GM21529 (cell line): ENCODE measurements around the gene TMEM63A.
A peak's percentile ranks its signal among the peaks of the same experiment; 100 is the strongest.

Experiments used
- ATAC-seq: cut with Tn5 transposase; IDR thresholded peaks from one replicate; pipeline ENCODE4 v1.9.1; 2021; ENCODE audit not compliant: unreplicated experiment

TMEM63A gene

DNA sequence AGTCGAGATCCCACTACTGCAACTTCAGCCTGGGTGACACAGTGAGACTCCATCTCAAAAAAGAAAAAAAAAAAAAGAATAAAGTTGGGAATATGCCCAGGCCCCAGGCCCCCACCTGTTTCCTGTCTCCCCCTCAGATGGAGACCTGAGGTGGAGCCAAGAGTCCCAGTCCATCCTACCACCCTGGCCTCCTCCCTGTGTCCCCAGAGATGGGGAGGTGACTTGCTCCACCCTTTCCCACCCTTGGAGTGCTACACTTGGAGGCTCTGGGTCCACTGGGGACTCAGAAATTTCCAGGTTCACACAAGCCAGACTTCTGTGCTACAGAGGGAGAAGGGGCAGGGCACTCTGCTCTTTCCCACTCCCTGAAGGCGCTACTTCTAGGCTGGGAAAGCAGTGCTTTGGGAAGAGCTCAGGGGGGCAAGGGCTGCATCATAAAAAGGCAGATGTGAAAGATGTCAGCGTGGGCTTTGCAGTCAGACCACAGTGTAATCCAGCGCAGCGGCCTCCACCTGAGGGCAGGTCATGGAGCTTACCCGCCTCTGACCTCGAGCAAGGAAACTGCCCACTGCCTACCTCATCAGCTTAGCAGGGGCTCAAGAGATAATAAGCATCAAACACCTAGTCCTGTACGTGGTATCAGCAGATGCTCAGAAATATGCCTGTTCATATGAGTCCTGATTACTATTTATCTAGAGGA lies 13.4 kb downstream of the TMEM63A start:
- ATAC-seq: no peak

GRCh38 chr1:225866981-225867380 lies 15.2 kb downstream of the TMEM63A start:
- ATAC-seq: no peak

DNA sequence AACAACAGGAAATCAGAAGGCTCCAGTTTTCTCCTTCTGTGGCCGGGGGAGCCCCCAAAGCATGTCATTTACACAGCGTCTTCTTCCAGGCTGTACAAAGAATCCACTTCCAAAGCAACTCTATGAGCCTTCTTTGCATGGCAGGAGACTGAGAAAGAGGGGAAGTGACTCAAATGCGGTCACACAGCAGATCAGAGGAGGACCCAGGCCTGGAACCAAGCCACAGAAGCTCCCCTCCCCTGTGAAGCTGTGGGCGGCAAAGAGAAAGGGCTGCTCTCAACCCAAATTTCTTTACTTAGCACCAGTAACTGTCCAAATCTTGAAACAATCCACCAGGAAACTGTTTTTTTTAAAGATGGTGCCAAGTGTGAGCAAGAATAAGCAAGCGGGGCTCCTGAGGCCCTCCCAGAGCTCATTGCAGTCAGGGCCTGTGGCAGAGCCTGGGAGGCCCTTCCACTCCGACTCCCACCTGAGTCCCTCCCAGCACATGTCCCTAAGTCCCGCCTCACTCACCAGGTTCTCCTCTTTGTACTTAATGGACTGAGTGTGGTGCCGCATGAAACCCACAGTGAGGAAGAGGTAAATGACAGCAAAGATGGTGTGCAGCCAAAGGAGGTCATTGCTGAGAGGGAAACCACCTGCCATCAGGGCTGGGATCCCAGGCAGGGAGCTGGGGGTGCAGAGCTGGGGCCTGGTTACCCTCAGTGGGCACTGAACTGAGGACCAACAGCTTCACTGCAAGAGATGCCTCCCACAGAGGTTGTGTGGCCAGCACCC lies 15.9 kb downstream of the TMEM63A start:
- peak; percentile 75 for ATAC-seq

GRCh38 chr1:225865514-225865913 lies 16.7 kb downstream of the TMEM63A start:
- ATAC-seq: no peak

DNA sequence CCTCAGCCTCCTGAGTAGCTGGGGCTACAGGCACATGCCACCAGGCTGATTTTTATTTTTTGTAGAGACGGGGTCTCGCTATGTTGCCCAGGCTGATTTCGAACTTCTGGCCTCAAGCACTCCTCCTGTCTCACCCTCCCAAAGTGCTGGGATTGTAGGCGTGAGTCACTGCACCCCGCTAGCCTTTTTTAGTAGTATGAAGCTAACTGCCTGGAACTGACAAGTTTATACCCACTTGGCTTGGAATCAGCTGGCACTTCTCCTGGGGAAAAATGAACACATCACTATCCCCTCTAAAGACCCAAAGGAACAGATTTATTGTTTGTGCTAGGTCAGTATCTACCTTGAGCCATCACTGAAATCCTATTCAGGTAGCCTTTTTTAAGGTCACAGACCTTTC lies 19.0 kb downstream of the TMEM63A start:
- no peak for ATAC-seq

DNA sequence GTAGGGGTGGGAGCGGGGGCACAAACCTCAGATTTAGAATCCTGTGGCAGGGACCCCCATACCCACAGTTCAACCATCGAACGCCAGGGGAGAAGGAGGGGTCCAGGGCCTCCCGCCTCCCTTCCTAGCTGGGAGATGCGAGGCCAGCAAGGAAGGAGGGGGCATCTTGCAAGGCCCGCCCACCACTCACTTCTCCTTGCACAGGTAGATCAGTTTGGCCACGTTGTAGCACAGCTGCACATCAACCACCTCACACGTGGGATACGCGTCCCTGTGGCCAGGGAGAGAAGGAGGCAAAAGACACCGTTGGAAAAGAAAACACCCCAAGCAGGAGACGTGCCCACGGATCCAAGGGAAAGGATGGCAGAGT lies 19.6 kb downstream of the TMEM63A start:
- ATAC-seq: no peak

DNA sequence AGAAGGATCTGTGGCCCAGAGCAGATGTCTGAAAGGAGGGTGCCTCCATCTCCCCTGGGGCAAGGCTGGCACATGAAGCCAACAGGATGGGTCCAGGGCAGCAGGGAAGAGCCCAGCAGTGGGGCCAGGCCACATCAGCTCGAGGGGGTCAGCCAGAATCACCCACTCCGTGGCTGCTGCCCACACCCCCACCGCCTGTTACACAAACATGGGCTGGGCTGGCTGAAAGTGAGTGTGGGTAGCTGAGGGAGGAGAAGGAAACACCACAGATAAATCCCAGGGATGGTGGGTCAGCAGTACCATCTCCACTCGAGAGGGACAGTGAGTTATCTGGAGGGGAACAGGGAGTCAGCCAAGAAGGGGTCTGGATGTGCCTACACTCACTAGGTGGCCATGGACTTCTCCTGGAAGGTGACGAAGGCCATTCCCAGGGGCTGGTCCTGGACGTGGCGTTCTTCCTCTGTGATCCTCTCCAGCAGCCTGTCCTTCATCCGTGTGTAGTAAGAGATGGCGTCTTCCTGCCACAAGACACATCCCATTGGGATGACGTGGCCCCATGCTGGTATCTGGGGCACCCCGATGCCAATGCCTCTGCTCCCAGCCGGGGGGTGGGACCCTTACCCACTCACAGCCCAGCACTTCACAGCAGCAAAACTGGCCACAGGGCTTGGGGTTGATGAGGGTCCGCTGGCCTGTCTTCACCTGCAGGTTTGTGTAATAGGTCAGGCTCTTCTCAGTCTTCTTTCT lies 20.2 kb downstream of the TMEM63A start:
- ATAC-seq: no peak

GRCh38 chr1:225860876-225861441 lies 21.2 kb downstream of the TMEM63A start:
- no peak for ATAC-seq

- no peak for ATAC-seq
Measured at GRCh38 chr1:225860107-225860506, 22.1 kb downstream of the TMEM63A start.

DNA sequence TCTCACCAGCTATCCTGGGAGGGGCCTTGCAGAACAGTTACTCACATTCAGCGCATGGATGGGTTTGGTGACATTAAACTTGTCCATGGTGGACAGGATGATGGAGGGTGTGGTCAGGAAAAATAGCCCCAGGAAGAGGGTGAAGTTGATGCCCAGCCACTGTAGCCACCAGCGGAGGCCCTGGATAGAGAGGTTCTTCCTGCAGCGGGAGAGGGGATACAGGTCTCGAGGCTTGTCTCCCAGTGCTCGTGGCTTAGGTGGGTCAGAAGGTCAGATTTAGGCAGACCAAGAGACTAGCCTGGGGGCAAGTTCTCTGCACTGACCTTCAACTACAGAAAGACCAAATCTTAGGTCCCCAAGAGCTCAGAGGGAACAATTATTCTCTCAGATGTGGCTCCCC lies 23.0 kb downstream of the TMEM63A start:
- no peak for ATAC-seq

DNA sequence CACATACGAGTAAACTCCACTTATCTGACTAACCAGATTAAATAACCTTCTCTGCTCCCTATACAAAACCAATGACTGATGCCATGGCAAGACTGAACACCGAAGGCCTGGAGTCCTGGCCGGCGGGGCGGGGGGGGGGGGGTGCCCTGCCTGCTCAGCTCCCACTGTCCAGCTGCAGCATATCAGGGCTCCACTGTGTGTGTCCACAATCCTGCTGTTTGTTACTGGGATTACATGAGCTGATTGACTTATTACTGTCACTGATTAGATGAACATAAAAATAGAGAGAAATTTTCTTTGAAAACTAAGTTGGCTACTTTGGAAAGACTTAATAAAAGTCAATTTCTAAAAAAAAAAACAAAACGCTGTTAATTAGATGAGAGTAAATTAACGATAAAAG lies 24.9 kb downstream of the TMEM63A start:
- no peak for ATAC-seq

DNA sequence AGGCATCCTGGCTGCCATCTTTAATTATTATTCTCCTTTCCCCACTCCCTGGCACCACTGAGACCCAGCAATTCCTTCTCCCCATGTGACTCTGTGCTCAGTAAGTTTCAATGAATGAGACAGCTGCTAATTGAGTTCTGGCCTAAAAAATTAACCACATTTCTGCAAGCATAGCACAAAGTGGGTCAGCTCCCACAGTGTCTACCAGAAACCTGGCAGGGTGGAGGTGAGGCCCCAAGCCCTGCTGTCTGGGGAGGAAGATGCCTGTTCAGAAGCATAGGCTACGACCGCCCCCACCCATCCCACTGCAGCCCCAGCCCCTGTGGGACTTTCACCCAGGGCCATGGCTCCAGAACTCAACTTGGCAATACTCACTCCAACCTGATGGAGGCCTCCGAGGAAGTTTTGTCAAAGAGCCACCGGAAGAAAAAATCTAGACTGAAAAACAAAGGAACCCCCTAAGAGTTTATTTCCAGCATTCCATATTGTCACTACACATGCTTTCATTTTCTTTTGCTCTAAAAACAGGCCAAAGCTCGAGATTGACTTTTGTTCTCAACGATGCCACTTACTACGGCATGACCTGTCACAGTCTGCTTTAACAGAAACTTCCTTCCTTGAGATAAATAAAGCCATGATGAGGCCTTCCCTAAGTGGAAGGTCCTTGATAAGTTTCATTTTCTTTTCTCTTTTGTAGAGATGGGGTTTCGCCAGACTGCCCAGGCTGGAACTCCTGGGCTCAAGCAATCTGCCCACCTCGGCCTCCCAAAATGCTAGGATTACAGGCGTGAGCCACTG lies 26.5 kb downstream of the TMEM63A start:
- ATAC-seq: no peak

DNA sequence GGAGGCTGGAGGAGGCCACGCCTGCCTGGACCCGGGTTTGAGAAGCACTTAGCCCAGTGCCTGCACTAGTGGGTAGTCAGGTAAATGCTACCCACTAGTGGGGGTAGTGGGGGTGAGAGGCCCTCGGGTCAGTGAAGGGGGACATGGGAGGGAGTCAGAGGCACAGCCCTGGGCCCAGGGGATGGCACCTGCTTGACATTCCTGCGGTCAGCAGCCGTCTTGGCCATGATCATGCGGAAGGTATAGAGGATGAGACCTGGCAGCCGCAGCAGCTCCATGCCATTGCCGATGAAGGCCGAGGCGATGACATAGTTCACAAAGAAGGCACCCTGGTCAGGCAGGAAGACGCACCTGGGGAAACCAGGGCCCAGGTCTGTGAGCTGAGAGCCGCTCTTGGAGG lies 28.7 kb downstream of the TMEM63A start:
- no peak for ATAC-seq

GRCh38 chr1:225852413-225853124 lies 29.6 kb downstream of the TMEM63A start:
- ATAC-seq: no peak

DNA sequence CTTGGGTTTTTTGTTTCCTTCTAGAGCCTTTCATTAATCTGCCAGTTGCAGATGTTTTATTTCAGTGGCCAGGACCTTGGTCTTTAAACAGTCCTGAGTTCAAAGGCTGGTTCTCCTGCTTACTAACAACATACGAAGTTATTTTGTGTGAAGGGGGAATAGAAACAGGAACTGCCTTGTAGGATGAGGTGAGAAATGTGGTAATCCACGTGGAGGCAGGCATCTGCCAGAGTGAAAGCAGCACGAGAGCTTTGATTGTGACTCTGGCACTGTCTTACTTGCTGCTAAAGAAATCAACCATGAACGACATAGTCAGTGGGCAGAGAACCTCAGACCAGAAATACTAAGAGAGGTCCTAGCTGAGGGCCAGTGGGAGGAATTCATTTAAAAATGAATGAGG lies 30.4 kb downstream of the TMEM63A start:
- peak; percentile 59 for ATAC-seq

DNA sequence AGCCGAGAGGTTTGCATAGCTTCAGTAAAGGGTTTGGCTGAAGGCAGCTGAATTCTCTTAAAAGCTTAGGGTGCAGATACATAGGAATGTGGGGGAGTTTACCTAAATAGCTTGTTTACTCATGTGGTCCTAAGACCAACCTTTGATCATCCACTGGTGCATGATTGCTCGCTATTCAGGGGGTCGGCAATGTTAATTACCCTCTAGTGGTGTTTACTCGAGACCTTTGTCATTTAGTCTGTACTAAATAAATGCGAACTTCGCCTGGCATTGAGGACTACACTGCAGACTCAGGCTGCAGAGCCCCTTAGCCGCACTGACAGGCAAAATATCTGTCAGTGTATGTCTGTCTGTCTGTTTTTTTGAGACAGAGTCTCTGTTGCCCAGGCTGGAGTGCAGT lies 31.8 kb downstream of the TMEM63A start:
- ATAC-seq: no peak

- ATAC-seq: no peak
Measured at GRCh38 chr1:225849925-225850324, 32.3 kb downstream of the TMEM63A start.

- ATAC-seq: peak; percentile 80
Measured at GRCh38 chr1:225848030-225848955, 33.9 kb downstream of the TMEM63A start.

DNA sequence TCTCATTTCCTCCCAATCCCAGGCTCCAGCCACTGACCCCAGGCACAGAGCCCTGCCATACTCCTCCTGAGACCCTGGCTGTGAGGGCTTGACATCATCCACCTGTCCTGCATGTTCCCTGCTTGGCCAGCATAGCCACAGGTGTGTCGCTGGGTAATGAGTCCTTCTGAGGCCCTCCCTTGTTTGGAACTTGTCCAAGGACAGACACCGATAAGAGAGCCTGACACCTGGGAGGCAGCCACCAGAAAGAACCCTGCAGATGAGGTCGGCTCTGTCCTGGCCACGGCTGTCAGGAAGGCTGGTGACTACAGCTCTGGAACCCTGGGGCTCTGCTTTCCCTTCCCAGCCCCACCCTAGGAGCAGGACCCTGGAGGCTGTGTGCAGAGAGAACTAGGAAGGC lies 34.6 kb downstream of the TMEM63A start:
- no peak for ATAC-seq
